Stomach (tissue), 9 donors: ENCODE data around the gene IL17RC. TPM values are rescaled to one million over a fixed set of nuclear protein-coding genes. Genes with fewer than 3 reads are reported as not detected.
"Not testable (repeated sequence)": the region's sequence is repeated elsewhere in the genome, so short reads cannot be mapped to it uniquely, and the experiment has no call there.

Experiments used
- DNase-seq, 2 donors: peaks; one replicate each; pipeline versions ENCODE4 v3.0.0 to v3.0.0-alpha.2; 2013 to 2019
- H3K27ac ChIP-seq, 5 donors: fragments of 200-600 bp in 4 of 5; sonication (generic) in 4 of 5; one replicate each; pipeline ENCODE4 v1.5.1; 2013 to 2019; ENCODE audit warnings: mild to moderate bottlenecking in 1 of 5, moderate library complexity in 1 of 5
- H3K27me3 ChIP-seq, 3 donors: fragments of 200-600 bp; sonication (generic); one replicate each; pipeline ENCODE4 v1.5.1; 2017 to 2019; ENCODE audit warnings: mixed run types in 1 of 3
- H3K36me3 ChIP-seq, 4 donors: fragments of 200-600 bp; sonication (generic); 1 replicate in 3 of 4; 2 replicates in 1 of 4; pipeline ENCODE4 v1.5.1; 2016 to 2019
- H3K4me1 ChIP-seq, 4 donors: fragments of 200-600 bp; sonication (generic); one replicate each; pipeline ENCODE4 v1.5.1; 2016 to 2019
- H3K4me3 ChIP-seq, 4 donors: fragments of 200-600 bp; sonication (generic) in 3 of 4; one replicate each; pipeline ENCODE4 v1.5.1; 2016 to 2019; ENCODE audit warnings: mild to moderate bottlenecking in 1 of 4
- H3K9me3 ChIP-seq, 4 donors: fragments of 200-600 bp; sonication (generic); one replicate each; pipeline ENCODE4 v1.5.1; 2016 to 2019
- CTCF ChIP-seq, 7 experiments: fragments of 450-650 bp in 4 of 7; fragments of 200-600 bp in 3 of 7; sonication (generic) in 3 of 7; IDR thresholded peaks; one replicate each; pipeline ENCODE4 v1.5.1; 2016 to 2019; ENCODE audit warnings: antibody characterized with exemption in 7 of 7, control low read depth in 2 of 7, mild to moderate bottlenecking in 1 of 7
- EP300 ChIP-seq: sonication (generic); formaldehyde crosslinking; IDR thresholded peaks from one replicate; pipeline ENCODE4 v1.6.1; 2017; ENCODE audit warnings: antibody characterized with exemption
- POLR2A ChIP-seq, 4 donors: fragments of 450-650 bp; IDR thresholded peaks; one replicate each; pipeline ENCODE4 v1.6.1; 2016; ENCODE audit warnings: antibody characterized with exemption in 4 of 4, control low read depth in 2 of 4, mild to moderate bottlenecking in 1 of 4, moderate library complexity in 1 of 4
- POLR2AphosphoS5 ChIP-seq, 3 donors: sonication (generic); formaldehyde crosslinking; IDR thresholded peaks; one replicate each; pipeline ENCODE4 v1.6.1; 2016; ENCODE audit warnings: antibody characterized with exemption in 3 of 3
- WGBS, 5 donors: extraction: QIAGEN DNeasy Blood & Tissue Kit in 3 of 5; methylation state at CpG; one replicate each; pipeline versions ENCODE4 v1.1.5 to v1.1.7; 2013 to 2018; 5-methylcytosine and 5-hydroxymethylcytosine counted together
- intact Hi-C: fragments of 100-400 bp; cut with DNase I; formaldehyde crosslinking; loops from one replicate; pipeline ENCODE4 v1.15.1; 2023; ENCODE audit warnings: low total_unique reads
- polyA plus RNA-seq, 3 donors: library from polyadenylated mRNA; stranded (reverse); fragments of 200-250 nt; gene quantifications; one replicate each; pipeline ENCODE4 v1.2.3, GENCODE V29; 2013
- total RNA-seq, 5 donors: library from RNA; depleted of rRNA; stranded (reverse); fragments of >200 nt; gene quantifications; one replicate each; pipeline versions ENCODE4 v1.1.0 to v1.2.3, GENCODE V29; 2014 to 2016
- donor health status: healthy with polysubstance abuse.
- donor health status: Bipolar disorder and iron deficiency.
- donor health status: healthy.

The IL17RC gene
- total and polyA plus RNA-seq, 8 donors: 20.1 to 284 (median 33.1) TPM

- no peaks in the 10 kb centered on the region for H3K9me3 ChIP-seq
- TF ChIP-seq POLR2A (IDR thresholded peaks at IDR 0.05): no peak
- no peak for TF ChIP-seq POLR2AphosphoS5 (IDR thresholded peaks at IDR 0.05)
- no peak for TF ChIP-seq CTCF (IDR thresholded peaks at IDR 0.05)
- TF ChIP-seq EP300: no peak
- H3K4me3 ChIP-seq: peak overlapping the region in 1 of 4 donors; percentile 7
- peak overlapping the region; percentile 81 to 92 (median 87) for H3K27ac ChIP-seq
- WGBS, 5 donors: 30 to 63% (median 49%) methylated on average over 8 of the region's 8 CpGs
- intact Hi-C loops: no loop called here
- H3K4me1 ChIP-seq: peaks cover 43 to 67% (median 57%) of the 10 kb centered on the region in 4 donors
- peaks cover 0 to 5% (median 3%) of the 10 kb centered on the region in 4 donors for H3K36me3 ChIP-seq
- no peaks in the 10 kb centered on the region for H3K27me3 ChIP-seq
- peak; percentile 60 to 80 for DNase-seq
Measured at GRCh38 chr3:9898467-9899241, 18.2 kb upstream of the IL17RC start.

- H3K9me3 ChIP-seq: no peaks in the 10 kb centered on the region
- intact Hi-C loops: no loop called here
- no peak for TF ChIP-seq EP300
- TF ChIP-seq POLR2AphosphoS5 (IDR thresholded peaks at IDR 0.05): no peak
- TF ChIP-seq CTCF (IDR thresholded peaks at IDR 0.05): no peak
- TF ChIP-seq POLR2A (IDR thresholded peaks at IDR 0.05): no peak
- no peaks in the 10 kb centered on the region for H3K27me3 ChIP-seq
- H3K4me3 ChIP-seq: peak overlapping the region in 1 of 4 donors; percentile 3
- no peak for DNase-seq
- H3K27ac ChIP-seq: peak overlapping the region; percentile 81 to 92 (median 87)
- peaks cover 0 to 1% (median 0%) of the 10 kb centered on the region in 4 donors for H3K36me3 ChIP-seq
- H3K4me1 ChIP-seq: peaks cover 40 to 67% (median 53%) of the 10 kb centered on the region in 4 donors
- WGBS, 5 donors: 23 to 52% (median 35%) methylated on average over 3 of the region's 3 CpGs
Measured at GRCh38 chr3:9899289-9899791, 17.6 kb upstream of the IL17RC start.

- WGBS, 5 donors: 53 to 72% (median 57%) methylated on average over 6 of the region's 6 CpGs
- H3K36me3 ChIP-seq, H3K9me3 ChIP-seq, H3K27me3 ChIP-seq, intact Hi-C loops, H3K4me3 ChIP-seq: not testable (repeated sequence)
- Histone ChIP-seq H3K4me1 (peaks cover 40 to 65% (median 51%) of the 10 kb centered on the region in 4 donors), H3K27ac (peak overlapping the region; percentile 52 to 92 (median 86))
- peak in 1 of 2 donors; percentile 62 for DNase-seq
Measured at GRCh38 chr3:9900965-9901415, 15.9 kb upstream of the IL17RC start.

- H3K4me3 ChIP-seq: peak overlapping the region in 1 of 4 donors; percentile 48
- intact Hi-C loops: no loop called here
- TF ChIP-seq POLR2AphosphoS5 (IDR thresholded peaks at IDR 0.05) (no peak), POLR2A (IDR thresholded peaks at IDR 0.05) (no peak), CTCF (IDR thresholded peaks at IDR 0.05) (no peak), EP300 (no peak)
- H3K27ac ChIP-seq: peak overlapping the region; percentile 81 to 88 (median 87)
- no peaks in the 10 kb centered on the region for H3K27me3 ChIP-seq
- H3K9me3 ChIP-seq: no peaks in the 10 kb centered on the region
- peaks cover 0 to 5% (median under 1%) of the 10 kb centered on the region in 4 donors for H3K36me3 ChIP-seq
- WGBS, 5 donors: 50 to 64% (median 60%) methylated on average over 5 of the region's 5 CpGs
- peak in 1 of 2 donors; percentile 30 for DNase-seq
- peaks cover 35 to 56% (median 46%) of the 10 kb centered on the region in 4 donors for H3K4me1 ChIP-seq
Measured at GRCh38 chr3:9901967-9902366, 14.9 kb upstream of the IL17RC start.
